ENCODE data around the gene ACRBP. TPM values are rescaled to one million over a fixed set of nuclear protein-coding genes. Genes with fewer than 3 reads are reported as not detected.

The ACRBP gene
- total RNA-seq, 1 experiment from 2014 or later: 1.3 TPM

- DNase-seq: peak; percentile 98
- peak overlapping the region; percentile 45 for H3K4me2 ChIP-seq (ENCODE audit: insufficient read depth, insufficient read length, low read length)
- H3K9ac ChIP-seq (ENCODE audit: extremely low read depth, insufficient read length, low read length): no peak overlapping the region
- no peak overlapping the region for H2AK5ac ChIP-seq (ENCODE audit: insufficient read length, low read length)
- H4K91ac ChIP-seq (ENCODE audit: insufficient read length, low read depth, low read length): no peak overlapping the region
- H3K27ac ChIP-seq (ENCODE audit: insufficient read length, low read depth, low read length): no peak overlapping the region
- no peak overlapping the region for H2BK5ac ChIP-seq (ENCODE audit: insufficient read length, low read length)
- no peak overlapping the region for H3K56ac ChIP-seq (ENCODE audit: insufficient read length, low read depth, low read length)
- H3K79me2 ChIP-seq (ENCODE audit: insufficient read depth, low read length): no peaks in the 10 kb centered on the region
- H3T11ph ChIP-seq (ENCODE audit: low read length): no peak overlapping the region
- H2BK12ac ChIP-seq (ENCODE audit: insufficient read length, low read depth, low read length): no peak overlapping the region
- no peaks in the 10 kb centered on the region for H3K79me1 ChIP-seq (ENCODE audit: insufficient read depth, low read depth, low read length, poor library complexity, severe bottlenecking)
- no peak overlapping the region for H2AFZ ChIP-seq (ENCODE audit: low read length)
- H3K23ac ChIP-seq (ENCODE audit: insufficient read length, low read depth, low read length): no peak overlapping the region
- peak overlapping the region; percentile 63 for H3K18ac ChIP-seq (ENCODE audit: insufficient read length, low read depth, low read length)
- peaks cover 5% of the 10 kb centered on the region for H3K27me3 Mint-ChIP-seq (ENCODE audit: low read depth)
- no peaks in the 10 kb centered on the region for H3K9me3 Mint-ChIP-seq
- no peak overlapping the region for H4K8ac ChIP-seq (replicated peaks; ENCODE audit: insufficient read length, low read depth, low read length)
- TF ChIP-seq, protein P1, sequence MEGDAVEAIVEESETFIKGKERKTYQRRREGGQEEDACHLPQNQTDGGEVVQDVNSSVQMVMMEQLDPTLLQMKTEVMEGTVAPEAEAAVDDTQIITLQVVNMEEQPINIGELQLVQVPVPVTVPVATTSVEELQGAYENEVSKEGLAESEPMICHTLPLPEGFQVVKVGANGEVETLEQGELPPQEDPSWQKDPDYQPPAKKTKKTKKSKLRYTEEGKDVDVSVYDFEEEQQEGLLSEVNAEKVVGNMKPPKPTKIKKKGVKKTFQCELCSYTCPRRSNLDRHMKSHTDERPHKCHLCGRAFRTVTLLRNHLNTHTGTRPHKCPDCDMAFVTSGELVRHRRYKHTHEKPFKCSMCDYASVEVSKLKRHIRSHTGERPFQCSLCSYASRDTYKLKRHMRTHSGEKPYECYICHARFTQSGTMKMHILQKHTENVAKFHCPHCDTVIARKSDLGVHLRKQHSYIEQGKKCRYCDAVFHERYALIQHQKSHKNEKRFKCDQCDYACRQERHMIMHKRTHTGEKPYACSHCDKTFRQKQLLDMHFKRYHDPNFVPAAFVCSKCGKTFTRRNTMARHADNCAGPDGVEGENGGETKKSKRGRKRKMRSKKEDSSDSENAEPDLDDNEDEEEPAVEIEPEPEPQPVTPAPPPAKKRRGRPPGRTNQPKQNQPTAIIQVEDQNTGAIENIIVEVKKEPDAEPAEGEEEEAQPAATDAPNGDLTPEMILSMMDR (conservative IDR thresholded peaks at IDR 0.05): no peak; the same call in 2 of the 3 replicates
- no CpG with 5 or more reads among the region's 21 CpGs for WGBS (ENCODE audit: extremely low coverage, insufficient read length, low lambda C conversion rate)
- H3K4me1 Mint-ChIP-seq: peaks cover 35 to 46% of the 10 kb centered on the region in 2 experiments
- no peaks in the 10 kb centered on the region for H3K27me3 ChIP-seq (ENCODE audit: insufficient read depth, low read length)
- peaks cover 16% of the 10 kb centered on the region; the same call in 1 of the 2 replicates for H3K4me1 ChIP-seq (ENCODE audit: insufficient read depth, low read length)
- no peaks in the 10 kb centered on the region for H3K9me3 ChIP-seq (ENCODE audit: control insufficient read depth, low read depth, low read length)
- no peaks in the 10 kb centered on the region for H4K20me1 ChIP-seq (ENCODE audit: control insufficient read depth, insufficient read depth, insufficient read length)
- H3K4ac ChIP-seq (ENCODE audit: low read depth, low read length): no peak overlapping the region
- H3K36me3 Mint-ChIP-seq (ENCODE audit: insufficient read depth in 1 of 3, low read depth in 3 of 3): no peaks in the 10 kb centered on the region
- H3K4me3 Mint-ChIP-seq: peak overlapping the region; percentile 45 to 77
- no peak overlapping the region for H2BK120ac ChIP-seq (ENCODE audit: low read depth, low read length, poor library complexity, severe bottlenecking)
- no peak overlapping the region for H2BK15ac ChIP-seq (ENCODE audit: low read depth, low read length)
- H3K27ac Mint-ChIP-seq: peak overlapping the region; percentile 94 to 98 (median 95)
- no peak overlapping the region for H2BK20ac ChIP-seq (ENCODE audit: low read depth, low read length, poor library complexity, severe bottlenecking)
- H3K23me2 ChIP-seq (ENCODE audit: insufficient read length, low read depth, low read length, poor library complexity, severe bottlenecking): peaks cover 4% of the 10 kb centered on the region
- no peak overlapping the region for H4K5ac ChIP-seq (ENCODE audit: insufficient read length, low read depth, low read length)
- H3K14ac ChIP-seq (ENCODE audit: insufficient read depth, low read length): peak overlapping the region; percentile 53
These were observed 33.3 kb downstream of the ACRBP start for GRCh38 chr12:6613776-6614512.
